HG03280 (cell line): ENCODE results near the gene PARK7.

Experiments
- ATAC-seq: cut with Tn5 transposase; IDR thresholded peaks from one replicate; pipeline ENCODE4 v1.9.1; 2021; ENCODE audit warnings: mild to moderate bottlenecking, moderate library complexity; ENCODE audit not compliant: unreplicated experiment

PARK7 gene

GRCh38 chr1:8006037-8006963 is 44.8 kb downstream of the PARK7 start:
- ATAC-seq = no peak

GRCh38 chr1:8009043-8010002 is 47.8 kb downstream of the PARK7 start:
- no peak for ATAC-seq

- ATAC-seq = no peak
Measured at GRCh38 chr1:8010080-8010664, 48.7 kb downstream of the PARK7 start.

DNA sequence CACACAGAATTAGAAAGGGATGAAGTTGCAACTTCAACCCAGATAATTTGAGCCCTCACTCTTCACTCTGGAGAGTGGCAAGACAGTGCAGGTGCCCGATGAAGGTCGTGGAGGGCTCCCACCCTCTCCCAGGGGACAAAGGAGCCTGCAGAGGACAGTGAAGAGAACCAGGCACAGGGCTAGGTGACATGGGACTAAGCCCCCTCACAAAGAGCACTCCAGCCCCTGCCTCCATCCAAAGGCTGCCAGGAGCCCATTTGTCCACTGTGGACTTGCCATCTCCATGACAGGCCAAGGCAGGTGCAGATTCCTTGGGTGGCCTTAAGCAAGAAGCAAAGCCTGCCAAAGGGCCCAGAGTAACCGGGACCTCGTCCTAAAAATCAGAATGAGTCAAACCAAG is 49.5 kb downstream of the PARK7 start:
- no peak for ATAC-seq

DNA sequence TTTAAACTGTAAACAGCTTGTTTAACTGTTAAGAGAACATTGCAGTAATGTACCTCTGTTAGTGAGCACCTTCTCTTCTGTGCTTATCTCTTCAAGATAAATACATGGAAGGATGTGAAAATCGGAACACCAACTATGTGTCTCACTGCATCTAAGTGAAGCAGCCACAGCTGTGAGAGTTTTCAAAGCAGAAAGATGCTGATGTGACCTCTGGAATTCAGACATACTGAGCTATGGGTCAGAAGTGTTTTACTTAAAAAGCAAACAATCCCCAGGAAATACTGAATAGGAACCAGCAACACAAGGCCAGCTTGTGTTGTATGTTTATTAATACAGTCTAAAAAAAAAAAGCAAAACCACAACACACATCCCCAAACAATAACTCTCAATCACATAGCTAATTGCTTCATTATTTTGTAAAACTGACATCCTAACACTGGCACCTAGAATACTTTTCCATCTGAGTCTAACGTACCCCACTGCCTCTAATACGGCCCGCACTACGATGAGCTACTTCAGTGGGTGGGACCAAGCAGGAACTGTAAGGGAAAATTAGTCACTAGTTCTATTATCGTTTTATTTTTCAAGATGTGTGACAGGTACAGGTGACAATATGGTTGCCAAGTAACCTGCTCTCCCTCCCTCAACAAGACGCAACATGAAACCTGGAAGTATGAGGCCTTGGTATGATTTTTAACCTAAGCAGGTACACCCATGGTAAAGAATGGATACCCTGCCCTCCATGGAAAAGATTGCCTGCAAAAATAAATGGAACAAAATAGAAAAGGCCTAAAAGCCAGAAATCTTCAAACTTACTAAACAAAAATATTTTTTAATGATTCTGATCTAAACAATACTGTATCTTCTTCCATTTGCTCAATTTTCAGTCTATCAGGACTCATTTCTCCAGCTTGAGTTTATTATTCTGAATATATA is 50.7 kb downstream of the PARK7 start:
- ATAC-seq = no peak

GRCh38 chr1:8012955-8013354 is 51.4 kb downstream of the PARK7 start:
- ATAC-seq = no peak

DNA sequence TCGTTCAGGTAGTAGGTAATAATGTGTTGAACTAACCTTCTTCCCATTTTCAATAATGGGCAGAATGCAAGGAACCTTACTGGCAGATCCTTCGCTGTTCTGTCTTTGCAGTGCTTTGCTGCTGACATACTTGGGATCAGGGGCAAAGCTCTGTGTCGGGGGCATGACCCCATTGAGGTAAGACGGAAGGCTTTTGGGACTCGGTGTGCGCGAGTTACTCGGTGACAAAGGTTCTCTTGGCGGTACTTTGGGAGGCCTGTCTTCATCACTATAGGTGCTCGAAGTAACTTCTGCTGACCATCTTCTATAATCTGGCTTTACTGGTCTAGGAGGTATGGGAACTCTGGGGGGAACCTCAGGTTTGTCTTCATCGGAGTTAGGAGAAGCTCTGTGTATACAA is 51.9 kb downstream of the PARK7 start:
- no peak for ATAC-seq

GRCh38 chr1:8013800-8014199 is 52.3 kb downstream of the PARK7 start:
- no peak for ATAC-seq

DNA sequence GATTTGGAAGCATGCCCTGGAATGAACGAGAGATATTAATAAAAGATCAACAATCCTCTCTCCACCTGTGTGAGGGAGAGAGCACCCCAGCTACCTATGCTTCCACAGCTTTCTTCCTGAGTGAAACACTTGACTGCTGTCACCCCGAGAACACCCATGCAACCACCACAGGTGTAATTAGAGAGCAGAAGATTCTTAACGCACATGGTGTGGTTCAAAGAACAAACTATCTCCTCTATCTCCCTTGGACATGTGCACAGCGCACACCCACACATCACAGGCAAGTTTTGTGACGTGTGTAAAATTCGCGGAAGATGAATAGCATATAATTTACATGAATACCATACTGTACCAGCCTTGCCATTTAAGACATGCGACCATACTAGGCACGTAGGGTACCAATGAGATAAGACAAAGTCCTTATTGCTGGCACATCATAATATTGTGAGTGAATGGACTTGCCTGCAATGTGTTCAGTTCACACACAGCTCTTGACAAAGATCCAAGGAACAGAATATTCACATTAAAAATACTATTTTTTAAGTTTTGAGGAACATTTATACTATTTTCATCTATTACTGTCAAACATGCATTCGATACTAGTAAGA is 53.0 kb downstream of the PARK7 start:
- ATAC-seq = no peak

- ATAC-seq = no peak
Measured at GRCh38 chr1:8015036-8015808, 53.7 kb downstream of the PARK7 start.

- ATAC-seq = no peak
Measured at GRCh38 chr1:8015809-8016165, 54.3 kb downstream of the PARK7 start.

DNA sequence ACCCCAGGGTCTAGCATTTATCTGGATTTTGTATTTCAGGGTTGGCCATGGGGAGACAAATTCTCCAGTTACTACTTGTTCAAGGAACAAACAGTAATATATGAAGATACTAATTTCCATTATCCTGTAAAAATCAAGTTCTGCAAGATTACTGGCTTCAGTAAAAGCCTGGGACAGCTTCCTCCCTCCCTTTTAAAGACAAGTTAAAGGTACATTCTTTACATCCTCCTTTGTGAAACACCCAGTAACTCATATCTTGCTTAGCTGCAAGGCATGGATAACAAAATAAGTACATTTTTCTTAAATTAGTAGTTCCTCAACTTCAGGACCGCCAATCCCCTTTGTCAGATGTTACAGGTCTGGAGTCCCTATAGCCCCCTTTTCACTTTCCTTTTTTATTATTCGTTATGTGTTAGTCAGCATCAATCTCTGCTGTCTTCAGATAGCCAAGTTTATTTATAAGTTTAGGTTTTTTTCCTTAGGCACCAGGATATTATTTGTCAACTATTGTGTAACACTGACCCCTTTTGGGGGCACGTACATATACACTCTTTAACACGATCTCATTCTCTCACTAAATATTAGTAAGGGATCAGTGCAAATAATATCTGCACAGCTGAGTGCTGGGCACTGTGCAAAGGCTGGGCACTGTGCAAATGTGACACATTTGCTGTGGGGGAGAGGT is 54.8 kb downstream of the PARK7 start:
- no peak for ATAC-seq

- ATAC-seq = no peak
Measured at GRCh38 chr1:8016895-8017241, 55.4 kb downstream of the PARK7 start.

GRCh38 chr1:8017495-8018197 is 56.1 kb downstream of the PARK7 start:
- no peak for ATAC-seq

DNA sequence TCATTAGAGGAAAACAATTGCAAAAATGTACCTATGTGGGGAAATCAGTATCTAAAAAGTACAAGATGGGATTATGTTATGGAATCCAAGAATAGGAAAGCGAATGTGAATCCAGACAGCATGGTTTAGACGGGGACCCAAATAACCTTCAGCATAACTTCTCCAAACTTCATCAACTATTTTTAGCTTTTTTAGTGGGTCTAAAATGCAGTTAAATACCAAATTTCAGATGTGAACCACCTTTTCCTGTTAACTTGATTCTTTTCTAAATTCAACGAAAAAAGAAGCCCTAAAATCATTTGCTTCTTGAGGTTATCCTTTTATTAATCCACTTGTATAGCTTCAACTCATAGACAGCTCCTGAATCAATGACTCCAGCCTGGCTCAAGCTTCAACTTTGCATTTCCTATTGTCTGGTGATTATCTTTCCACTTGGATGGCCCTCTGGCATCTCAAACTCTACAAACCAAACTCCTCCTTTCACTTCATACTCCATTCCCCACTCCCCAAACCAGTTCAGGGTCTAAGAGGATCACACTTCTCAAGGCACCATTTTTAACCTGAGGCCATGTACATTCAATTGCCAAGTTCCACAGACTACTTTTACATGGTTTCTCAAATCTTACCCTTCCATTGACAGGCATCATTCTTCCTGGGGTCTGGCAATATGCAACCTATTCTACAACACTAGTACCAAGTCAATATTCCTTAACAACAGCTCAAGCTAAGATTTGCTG is 57.1 kb downstream of the PARK7 start:
- ATAC-seq = no peak

DNA sequence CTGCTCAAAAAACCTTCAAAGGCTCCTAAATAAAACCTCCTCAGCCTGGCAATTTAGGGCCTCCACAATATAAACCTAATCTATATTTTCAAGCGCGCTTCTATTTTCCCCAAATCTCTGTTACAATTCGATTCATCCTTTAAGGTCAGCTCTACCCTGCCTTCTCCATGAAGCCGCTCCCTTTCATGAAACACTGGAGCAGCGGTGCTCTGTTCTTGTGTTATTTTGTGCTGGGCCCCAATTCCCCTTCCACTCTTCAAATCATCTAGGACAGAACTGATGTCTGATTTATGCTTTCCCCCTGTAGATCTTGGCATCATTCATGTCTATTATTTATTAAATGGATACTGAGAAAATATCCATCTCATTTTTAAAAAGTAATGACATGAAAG is 57.7 kb downstream of the PARK7 start:
- ATAC-seq = no peak

- no peak for ATAC-seq
Measured at GRCh38 chr1:8020032-8020431, 58.5 kb downstream of the PARK7 start.
